ENCODE results near the gene DIPK1B.
A peak's percentile ranks its signal among the peaks of the same experiment; 100 is the strongest.

The DIPK1B gene

GRCh38 chr9:136747161-136748060 lies 35.0 kb downstream of the DIPK1B start:
- no peaks in the 10 kb centered on the region for H3K27me3 ChIP-seq (ENCODE audit: insufficient read depth, insufficient read length)
- DNase-seq (ENCODE audit: low read depth, low spot score), result no peak
- TF ChIP-seq ZNF274 (IDR thresholded peaks at IDR 0.05; ENCODE audit: low read depth, low read length) (no peak), SUZ12 (IDR thresholded peaks at IDR 0.05; ENCODE audit: extremely low read depth, insufficient read depth, insufficient read length) (no peak), YY1 (IDR thresholded peaks at IDR 0.05; ENCODE audit: insufficient read depth, insufficient read length) (no peak)
- H3K36me3 ChIP-seq (ENCODE audit: insufficient read depth, insufficient read length, low read length), result no peaks in the 10 kb centered on the region
- no peak overlapping the region for H3K4me3 ChIP-seq (ENCODE audit: insufficient read length, low read depth)
- no peak overlapping the region for H3K9ac ChIP-seq (ENCODE audit: insufficient read length, low read depth)
- peaks cover 14% of the 10 kb centered on the region for H3K4me1 ChIP-seq (ENCODE audit: insufficient read depth, insufficient read length)
- H3K9me3 ChIP-seq (ENCODE audit: insufficient read depth, low read length), result peaks cover 15% of the 10 kb centered on the region

DNA sequence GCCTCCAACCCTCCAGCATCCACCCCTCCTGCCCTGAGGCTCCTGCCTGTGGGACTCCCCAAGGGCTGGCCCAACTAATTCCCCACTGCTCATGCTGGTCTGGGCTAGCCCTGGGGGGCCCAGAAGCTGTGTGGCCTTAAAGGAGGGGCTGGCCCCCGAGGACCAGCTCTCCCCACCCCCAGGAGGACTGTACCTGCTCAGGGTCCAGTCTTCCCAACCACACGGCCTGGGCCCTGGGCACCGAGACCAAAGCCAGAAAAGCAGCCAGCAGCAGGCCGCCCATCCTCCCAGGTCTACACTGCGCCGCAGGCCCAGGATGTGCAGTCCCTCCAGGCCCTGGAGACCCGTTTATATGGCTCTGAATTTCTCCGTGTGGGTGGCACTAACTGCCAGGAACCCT lies 35.8 kb downstream of the DIPK1B start, which contains the start of gene LCN6:
Gene LCN6, minus strand, starts transcription at position 325 of the 400 bp plus-strand sequence. Its CDS starts 42 bp downstream, at position 283.
- peak within 1 kb of the TSS; percentile 25 for H3K9ac ChIP-seq (ENCODE audit: insufficient read length, low read depth)
- no peak within 1 kb of the TSS for H3K4me3 ChIP-seq (ENCODE audit: insufficient read length, low read depth)
- H3K36me3 ChIP-seq (ENCODE audit: insufficient read depth, insufficient read length, low read length), result no peaks in the 10 kb centered on the region
- no peak for DNase-seq (ENCODE audit: low read depth, low spot score)
- TF ChIP-seq ZNF274 (IDR thresholded peaks at IDR 0.05; ENCODE audit: low read depth, low read length) (no peak), SUZ12 (IDR thresholded peaks at IDR 0.05; ENCODE audit: extremely low read depth, insufficient read depth, insufficient read length) (no peak), YY1 (IDR thresholded peaks at IDR 0.05; ENCODE audit: insufficient read depth, insufficient read length) (no peak)
- no peaks in the 10 kb centered on the region for H3K27me3 ChIP-seq (ENCODE audit: insufficient read depth, insufficient read length)
- peaks cover 15% of the 10 kb centered on the region for H3K9me3 ChIP-seq (ENCODE audit: insufficient read depth, low read length)
- H3K4me1 ChIP-seq (ENCODE audit: insufficient read depth, insufficient read length), result peaks cover 9% of the 10 kb centered on the region

GRCh38 chr9:136748666-136749611 lies 36.6 kb downstream of the DIPK1B start:
- Histone ChIP-seq H3K27me3 (ENCODE audit: insufficient read depth, insufficient read length) (no peaks in the 10 kb centered on the region), H3K9me3 (ENCODE audit: insufficient read depth, low read length) (peaks cover 15% of the 10 kb centered on the region), H3K9ac (ENCODE audit: insufficient read length, low read depth) (peak overlapping the region; percentile 6), H3K4me1 (ENCODE audit: insufficient read depth, insufficient read length) (peaks cover 12% of the 10 kb centered on the region), H3K4me3 (ENCODE audit: insufficient read length, low read depth) (no peak overlapping the region), H3K36me3 (ENCODE audit: insufficient read depth, insufficient read length, low read length) (no peaks in the 10 kb centered on the region)
- DNase-seq (ENCODE audit: low read depth, low spot score), result no peak
- TF ChIP-seq ZNF274 (IDR thresholded peaks at IDR 0.05; ENCODE audit: low read depth, low read length), result no peak
- TF ChIP-seq YY1 (IDR thresholded peaks at IDR 0.05; ENCODE audit: insufficient read depth, insufficient read length), result no peak
- TF ChIP-seq SUZ12 (IDR thresholded peaks at IDR 0.05; ENCODE audit: extremely low read depth, insufficient read depth, insufficient read length), result no peak

- Histone ChIP-seq H3K36me3 (ENCODE audit: insufficient read depth, insufficient read length, low read length) (no peaks in the 10 kb centered on the region), H3K9me3 (ENCODE audit: insufficient read depth, low read length) (peaks cover 15% of the 10 kb centered on the region), H3K27me3 (ENCODE audit: insufficient read depth, insufficient read length) (no peaks in the 10 kb centered on the region), H3K9ac (ENCODE audit: insufficient read length, low read depth) (no peak overlapping the region), H3K4me3 (ENCODE audit: insufficient read length, low read depth) (no peak overlapping the region), H3K4me1 (ENCODE audit: insufficient read depth, insufficient read length) (peaks cover 14% of the 10 kb centered on the region)
- no peak for TF ChIP-seq YY1 (IDR thresholded peaks at IDR 0.05; ENCODE audit: insufficient read depth, insufficient read length)
- no peak for TF ChIP-seq ZNF274 (IDR thresholded peaks at IDR 0.05; ENCODE audit: low read depth, low read length)
- TF ChIP-seq SUZ12 (IDR thresholded peaks at IDR 0.05; ENCODE audit: extremely low read depth, insufficient read depth, insufficient read length), result no peak
- no peak for DNase-seq (ENCODE audit: low read depth, low spot score)
These were observed 38.2 kb downstream of the DIPK1B start for GRCh38 chr9:136750526-136750925.

- Histone ChIP-seq H3K27me3 (ENCODE audit: insufficient read depth, insufficient read length) (no peaks in the 10 kb centered on the region), H3K9ac (ENCODE audit: insufficient read length, low read depth) (no peak overlapping the region), H3K4me3 (ENCODE audit: insufficient read length, low read depth) (no peak overlapping the region), H3K9me3 (ENCODE audit: insufficient read depth, low read length) (peaks cover 15% of the 10 kb centered on the region), H3K4me1 (ENCODE audit: insufficient read depth, insufficient read length) (peaks cover 14% of the 10 kb centered on the region), H3K36me3 (ENCODE audit: insufficient read depth, insufficient read length, low read length) (no peaks in the 10 kb centered on the region)
- DNase-seq (ENCODE audit: low read depth, low spot score), result no peak
- TF ChIP-seq YY1 (IDR thresholded peaks at IDR 0.05; ENCODE audit: insufficient read depth, insufficient read length) (no peak), SUZ12 (IDR thresholded peaks at IDR 0.05; ENCODE audit: extremely low read depth, insufficient read depth, insufficient read length) (no peak), ZNF274 (IDR thresholded peaks at IDR 0.05; ENCODE audit: low read depth, low read length) (no peak)
These were observed 38.9 kb downstream of the DIPK1B start for GRCh38 chr9:136751244-136751643.

DNA sequence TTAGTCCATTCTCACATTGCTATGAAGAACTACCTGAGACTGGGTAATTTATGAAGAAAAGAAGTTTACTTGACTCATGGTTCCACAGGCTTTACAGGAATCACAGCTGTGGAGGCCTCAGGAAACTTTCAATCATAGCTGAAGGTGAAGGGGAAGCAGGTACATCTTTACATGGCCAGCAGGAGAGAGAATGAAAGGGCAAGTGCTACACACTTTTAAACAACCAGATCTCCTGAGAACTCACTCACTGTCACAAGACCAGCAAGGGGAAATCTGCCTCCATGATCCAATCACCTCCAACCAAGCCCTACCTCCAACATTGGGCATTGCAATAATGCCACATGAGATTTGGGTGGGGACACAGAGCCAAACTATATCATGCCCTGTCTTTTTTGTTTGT lies 39.4 kb downstream of the DIPK1B start:
- no peak for DNase-seq (ENCODE audit: low read depth, low spot score)
- Histone ChIP-seq H3K27me3 (ENCODE audit: insufficient read depth, insufficient read length) (no peaks in the 10 kb centered on the region), H3K9ac (ENCODE audit: insufficient read length, low read depth) (no peak overlapping the region), H3K36me3 (ENCODE audit: insufficient read depth, insufficient read length, low read length) (no peaks in the 10 kb centered on the region), H3K4me3 (ENCODE audit: insufficient read length, low read depth) (no peak overlapping the region), H3K4me1 (ENCODE audit: insufficient read depth, insufficient read length) (peaks cover 16% of the 10 kb centered on the region), H3K9me3 (ENCODE audit: insufficient read depth, low read length) (peaks cover 15% of the 10 kb centered on the region)
- TF ChIP-seq ZNF274 (IDR thresholded peaks at IDR 0.05; ENCODE audit: low read depth, low read length) (no peak), SUZ12 (IDR thresholded peaks at IDR 0.05; ENCODE audit: extremely low read depth, insufficient read depth, insufficient read length) (no peak), YY1 (IDR thresholded peaks at IDR 0.05; ENCODE audit: insufficient read depth, insufficient read length) (no peak)
